Measurements from ENCODE around the gene SERINC1. TPM values are rescaled to one million over a fixed set of nuclear protein-coding genes. Genes with fewer than 3 reads are reported as not detected.

SERINC1 gene
- total RNA-seq, 4 donors from 2014 or later, result 52.2 to 137 (median 78.6) TPM

DNA sequence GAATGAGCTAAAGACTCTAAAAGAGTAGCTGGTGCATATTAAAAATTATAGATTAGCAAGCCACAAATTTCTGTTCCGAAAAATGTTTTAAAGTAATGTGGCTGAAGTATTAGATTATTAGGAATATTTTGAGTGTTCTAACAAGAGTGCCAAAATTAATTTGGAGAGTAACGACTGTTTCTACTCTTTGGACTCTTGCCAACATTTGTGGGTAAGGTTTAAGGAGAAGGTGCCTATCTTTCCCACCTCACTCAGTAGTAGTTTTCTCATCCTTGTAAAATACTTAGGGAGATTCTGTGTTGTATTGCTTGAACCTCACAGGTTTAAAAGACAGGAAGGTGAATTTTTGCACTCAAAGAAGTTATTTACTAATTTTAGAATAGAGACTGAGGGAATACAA is 67.2 kb downstream of the SERINC1 start:
- no peak overlapping the region for H3K27ac ChIP-seq
- WGBS, 2 donors, result 66 to 71% methylated on average over 2 of the region's 2 CpGs
- H3K9me3 ChIP-seq, result no peaks in the 10 kb centered on the region
- H3K4me3 ChIP-seq, result no peak overlapping the region
- no peaks in the 10 kb centered on the region for H3K36me3 ChIP-seq
- no peak for DNase-seq
- H3K27me3 ChIP-seq, result no peaks in the 10 kb centered on the region
- intact Hi-C loops (cut with DNase I), result no loop called here
- no peak for TF ChIP-seq POLR2A (IDR thresholded peaks at IDR 0.05)
- TF ChIP-seq, protein P1, sequence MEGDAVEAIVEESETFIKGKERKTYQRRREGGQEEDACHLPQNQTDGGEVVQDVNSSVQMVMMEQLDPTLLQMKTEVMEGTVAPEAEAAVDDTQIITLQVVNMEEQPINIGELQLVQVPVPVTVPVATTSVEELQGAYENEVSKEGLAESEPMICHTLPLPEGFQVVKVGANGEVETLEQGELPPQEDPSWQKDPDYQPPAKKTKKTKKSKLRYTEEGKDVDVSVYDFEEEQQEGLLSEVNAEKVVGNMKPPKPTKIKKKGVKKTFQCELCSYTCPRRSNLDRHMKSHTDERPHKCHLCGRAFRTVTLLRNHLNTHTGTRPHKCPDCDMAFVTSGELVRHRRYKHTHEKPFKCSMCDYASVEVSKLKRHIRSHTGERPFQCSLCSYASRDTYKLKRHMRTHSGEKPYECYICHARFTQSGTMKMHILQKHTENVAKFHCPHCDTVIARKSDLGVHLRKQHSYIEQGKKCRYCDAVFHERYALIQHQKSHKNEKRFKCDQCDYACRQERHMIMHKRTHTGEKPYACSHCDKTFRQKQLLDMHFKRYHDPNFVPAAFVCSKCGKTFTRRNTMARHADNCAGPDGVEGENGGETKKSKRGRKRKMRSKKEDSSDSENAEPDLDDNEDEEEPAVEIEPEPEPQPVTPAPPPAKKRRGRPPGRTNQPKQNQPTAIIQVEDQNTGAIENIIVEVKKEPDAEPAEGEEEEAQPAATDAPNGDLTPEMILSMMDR (IDR thresholded peaks at IDR 0.05), result no peak
- peaks cover 5 to 22% (median 12%) of the 10 kb centered on the region in 3 donors for H3K4me1 ChIP-seq

DNA sequence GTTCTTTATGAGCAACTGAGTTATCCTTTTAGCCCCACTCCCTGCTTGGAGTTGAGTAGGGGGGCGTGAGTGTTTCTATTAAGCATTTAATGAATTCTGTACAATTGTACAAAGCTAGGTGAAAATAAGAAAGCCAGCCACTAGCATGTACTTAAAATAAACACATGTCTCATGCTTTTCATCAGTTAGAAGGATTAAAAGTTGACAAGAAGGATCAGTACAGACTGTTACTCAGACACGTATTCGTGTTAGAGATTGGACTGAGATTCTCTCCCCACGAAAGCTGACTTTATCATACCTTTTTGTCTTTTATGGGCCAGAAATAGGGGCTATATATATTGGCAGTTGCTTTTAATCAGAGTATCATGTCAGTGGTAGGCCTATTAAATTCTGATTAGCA is 70.5 kb downstream of the SERINC1 start:
- H3K36me3 ChIP-seq, result no peaks in the 10 kb centered on the region
- no peak for TF ChIP-seq POLR2A (IDR thresholded peaks at IDR 0.05)
- TF ChIP-seq, protein P1 (IDR thresholded peaks at IDR 0.05), result no peak
- peaks cover 5 to 31% (median 12%) of the 10 kb centered on the region in 3 donors for H3K4me1 ChIP-seq
- DNase-seq, result no peak
- intact Hi-C loops (cut with DNase I), result no loop called here
- WGBS, 2 donors, result 37 to 53% methylated on average over 4 of the region's 4 CpGs
- H3K9me3 ChIP-seq, result no peaks in the 10 kb centered on the region
- H3K27me3 ChIP-seq, result no peaks in the 10 kb centered on the region
- no peak overlapping the region for H3K27ac ChIP-seq
- H3K4me3 ChIP-seq, result peak overlapping the region in 3 of 4 donors; percentile 68 to 97 (median 95)

DNA sequence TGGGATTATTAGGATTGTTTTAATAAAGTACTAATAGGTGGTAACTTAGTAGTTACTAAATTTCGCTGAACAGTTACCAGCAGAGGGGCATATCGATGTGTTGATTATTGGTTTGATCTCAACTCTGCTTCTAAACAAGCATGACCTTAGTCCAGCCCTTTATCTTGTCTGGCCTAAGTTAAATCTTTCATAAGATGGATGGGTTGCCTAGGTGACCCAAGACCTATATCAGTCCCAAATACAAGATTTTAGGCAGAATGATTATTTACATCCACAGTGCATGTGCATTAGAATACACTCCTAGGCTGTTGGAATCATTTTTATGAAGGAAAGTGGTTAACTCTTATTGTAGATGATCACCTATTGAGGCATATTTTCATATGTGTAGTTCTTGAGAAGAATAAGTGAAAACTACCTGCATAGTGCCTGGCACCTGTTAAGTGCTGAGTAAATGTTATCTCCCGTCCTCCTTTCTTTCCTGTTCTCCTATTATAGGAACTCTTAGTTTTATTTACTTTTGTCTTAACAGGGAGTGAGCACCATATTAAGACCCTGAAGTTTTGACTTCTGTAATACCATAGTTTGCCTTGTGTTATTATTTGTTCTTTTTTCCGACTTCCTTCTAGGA is 71.0 kb downstream of the SERINC1 start:
- WGBS, 2 donors, result 12 to 25% methylated on average over 4 of the region's 4 CpGs
- H3K4me1 ChIP-seq, result peaks cover 5 to 31% (median 12%) of the 10 kb centered on the region in 3 donors
- TF ChIP-seq, protein P1 (IDR thresholded peaks at IDR 0.05), result no peak
- no peak for TF ChIP-seq POLR2A (IDR thresholded peaks at IDR 0.05)
- H3K27ac ChIP-seq, result no peak overlapping the region
- peak overlapping the region; percentile 68 to 97 (median 87) for H3K4me3 ChIP-seq
- intact Hi-C loops (cut with DNase I), result no loop called here
- no peaks in the 10 kb centered on the region for H3K9me3 ChIP-seq
- no peaks in the 10 kb centered on the region for H3K27me3 ChIP-seq
- H3K36me3 ChIP-seq, result no peaks in the 10 kb centered on the region
- DNase-seq, result no peak

DNA sequence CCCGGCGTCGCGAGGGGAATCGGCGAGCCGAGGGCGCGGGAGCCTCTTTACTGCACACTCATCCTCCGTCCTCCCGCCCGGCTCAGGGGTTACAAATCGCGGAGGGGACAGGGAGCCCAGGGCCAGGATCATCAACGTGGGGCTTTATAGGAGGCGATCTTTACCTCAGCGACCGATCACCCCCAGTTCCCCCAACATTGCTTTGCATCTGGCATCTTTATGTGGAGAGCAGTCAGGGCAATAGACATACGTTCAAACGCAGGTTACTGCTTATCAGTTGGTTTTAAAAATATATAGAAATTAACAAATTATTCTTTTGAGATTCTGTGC is 71.5 kb downstream of the SERINC1 start:
- no peaks in the 10 kb centered on the region for H3K27me3 ChIP-seq
- H3K36me3 ChIP-seq, result no peaks in the 10 kb centered on the region
- TF ChIP-seq, protein P1 (IDR thresholded peaks at IDR 0.05), result no peak
- no peak for TF ChIP-seq POLR2A (IDR thresholded peaks at IDR 0.05)
- H3K9me3 ChIP-seq, result no peaks in the 10 kb centered on the region
- 0 to 1% methylated on average over 5 to 18 of the region's 20 CpGs for WGBS, 2 donors
- DNase-seq, result no peak
- H3K4me1 ChIP-seq, result peaks cover 5 to 31% (median 12%) of the 10 kb centered on the region in 3 donors
- peak overlapping the region; percentile 86 to 94 (median 88) for H3K27ac ChIP-seq
- H3K4me3 ChIP-seq, result peak overlapping the region; percentile 68 to 97 (median 87)
- intact Hi-C loops (cut with DNase I), result no loop called here

DNA sequence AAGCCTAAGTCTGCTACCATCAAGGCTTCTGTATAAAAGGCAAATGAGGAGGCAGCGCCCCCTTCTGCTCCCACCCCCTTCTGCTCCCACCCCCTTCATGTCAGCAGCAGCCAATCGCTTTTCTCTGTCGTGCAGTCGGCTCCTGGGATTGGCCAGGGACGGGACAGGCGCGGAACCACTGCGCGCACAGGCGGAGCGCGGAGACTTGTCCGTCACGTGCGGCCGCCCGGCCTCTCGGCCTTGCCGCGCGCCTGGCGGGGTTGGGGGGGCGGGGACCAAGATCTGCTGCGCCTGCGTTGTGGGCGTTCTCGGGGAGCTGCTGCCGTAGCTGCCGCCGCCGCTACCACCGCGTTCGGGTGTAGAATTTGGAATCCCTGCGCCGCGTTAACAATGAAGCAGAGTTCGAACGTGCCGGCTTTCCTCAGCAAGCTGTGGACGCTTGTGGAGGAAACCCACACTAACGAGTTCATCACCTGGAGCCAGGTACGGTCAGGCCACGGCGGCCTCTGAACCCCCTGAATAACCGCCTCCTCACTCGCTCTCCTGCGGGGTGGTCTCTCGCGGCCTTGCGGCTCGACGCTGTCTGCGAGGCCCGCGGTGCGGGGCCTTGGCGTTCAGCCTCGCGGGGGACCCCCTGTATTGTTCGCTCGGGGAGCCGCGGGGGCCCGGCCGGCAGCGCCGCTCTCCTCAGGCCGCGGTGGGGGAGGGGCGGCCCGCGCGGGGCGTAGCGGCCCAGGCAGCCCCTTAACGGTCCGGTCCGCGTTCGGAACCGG is 72.1 kb downstream of the SERINC1 start, which contains the start of gene HSF2:
TSS of gene HSF2 (plus strand) at position 305 of the 773 bp plus-strand sequence. CDS start at position 391, 86 bp downstream.
- WGBS, 2 donors, result 0% methylated on average over 1 to 40 of the region's 82 CpGs

More for the DNA sequence above, 72.1 kb downstream of the SERINC1 start, which contains the start of gene HSF2:
- intact Hi-C loops (cut with DNase I), result no loop called here
- peak; percentile 76 for DNase-seq
- TF ChIP-seq POLR2A (IDR thresholded peaks at IDR 0.05), result peak in 2 of 4 donors; percentile 19 to 70
- TF ChIP-seq, protein P1 (IDR thresholded peaks at IDR 0.05), result peak in 2 of 6 experiments; percentile 11 to 23
- H3K9me3 ChIP-seq, result no peaks in the 10 kb centered on the region
- peak within 1 kb of the TSS; percentile 86 to 94 (median 88) for H3K27ac ChIP-seq
- no peaks in the 10 kb centered on the region for H3K27me3 ChIP-seq
- no peaks in the 10 kb centered on the region for H3K36me3 ChIP-seq
- H3K4me1 ChIP-seq, result peaks cover 5 to 32% (median 12%) of the 10 kb centered on the region in 3 donors
- H3K4me3 ChIP-seq, result peak within 1 kb of the TSS; percentile 68 to 97 (median 87)

Measured in esophagus squamous epithelium (tissue), 5 donors.